Mucosa of descending colon (tissue), 3 donors: ENCODE data around the gene ATP9B. TPM values are rescaled to one million over a fixed set of nuclear protein-coding genes. Genes with fewer than 3 reads are reported as not detected.

Experiments
- ATAC-seq: fragments of 200-7000 bp; cut with Tn5 transposase; one replicate; pipeline ENCODE4 v1.9.1; 2020; ENCODE audit warnings: mild to moderate bottlenecking, moderate library complexity
- DNase-seq, 3 donors: peaks; one replicate each; pipeline ENCODE4 v3.0.0-alpha.2; 2020
- H3K36me3 ChIP-seq: fragments of 200-600 bp; one replicate; pipeline ENCODE4 v1.8.0; 2021; ENCODE audit warnings: low read depth, mild to moderate bottlenecking
- H3K4me1 ChIP-seq: fragments of 200-600 bp; one replicate; pipeline ENCODE4 v1.8.0; 2021; ENCODE audit warnings: low read depth, mild to moderate bottlenecking
- H3K4me3 ChIP-seq: fragments of 200-600 bp; one replicate; pipeline ENCODE4 v1.8.0; 2021; ENCODE audit warnings: mild to moderate bottlenecking
- H3K9me3 ChIP-seq: fragments of 200-600 bp; one replicate; pipeline ENCODE4 v1.8.0; 2021; ENCODE audit warnings: mild to moderate bottlenecking
- intact Hi-C, 2 donors: fragments of 100-400 bp; cut with DNase I in 1 of 2; cut with micrococcal nuclease in 1 of 2; formaldehyde crosslinking; loops; one replicate each; pipeline versions ENCODE4 v1.11.0 to v1.11.1; 2022; cut with DNase I, micrococcal nuclease
- total RNA-seq, 3 donors: library from RNA; stranded (reverse); fragmentation: NEBNext Ultra II Directional in 2 of 3; extraction: Animal tissue kit (Norgen Biotek cat#: 25700) in 2 of 3; gene quantifications; one replicate each; pipeline versions ENCODE4 v1.2.1 to v1.2.4, GENCODE V29; 2021 to 2023
- TF ChIP-seq, protein P1 (sequence below): fragments of 200-600 bp; IDR thresholded peaks from one replicate; pipeline ENCODE4 v1.8.0; 2022; ENCODE audit warnings: antibody characterized with exemption, mild to moderate bottlenecking
- donor health status: DM: no; HTN: no; CAD: no; lungs with moderate emphysema.
- donor health status: DM: no; HTN: no; CAD: no.
- donor health status: DM: no; HTN: yes; CAD: no.

ATP9B gene
- total RNA-seq, 3 donors from 2014 or later: 25.8 to 37.1 (median 34.1) TPM

DNA sequence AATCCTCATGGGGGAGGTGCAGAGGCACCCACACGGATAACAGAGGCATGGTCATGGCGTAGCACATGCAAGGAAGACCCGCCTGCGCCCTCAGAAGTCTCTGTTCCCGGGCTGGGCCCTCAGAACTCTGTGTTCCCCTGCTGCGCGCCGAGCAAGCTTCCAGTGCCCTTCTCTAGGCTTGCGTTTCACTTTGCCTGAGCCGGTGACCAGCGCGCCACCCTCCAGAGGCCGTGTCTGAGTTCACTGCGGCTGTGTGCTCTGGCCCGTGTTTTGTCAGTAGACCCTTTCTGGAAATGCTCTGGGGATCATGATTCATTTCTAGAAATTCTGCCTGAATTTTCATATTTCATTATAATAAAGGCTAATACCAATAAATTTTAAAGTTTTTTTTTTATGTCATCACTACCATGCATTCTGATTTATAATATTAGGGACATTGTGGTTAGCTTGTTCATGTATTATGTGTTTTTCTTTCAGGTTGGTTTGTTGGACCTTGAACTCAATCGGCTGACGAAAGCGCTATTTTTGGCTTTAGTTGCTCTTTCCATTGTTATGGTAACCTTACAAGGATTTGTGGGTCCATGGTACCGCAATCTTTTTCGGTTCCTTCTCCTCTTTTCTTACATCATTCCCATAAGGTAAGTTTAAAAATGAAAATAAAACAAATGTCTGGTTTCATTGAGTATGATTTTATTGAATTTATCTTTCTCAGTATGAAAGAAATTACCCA lies 183.9 kb downstream of the ATP9B start:
- TF ChIP-seq, protein P1, sequence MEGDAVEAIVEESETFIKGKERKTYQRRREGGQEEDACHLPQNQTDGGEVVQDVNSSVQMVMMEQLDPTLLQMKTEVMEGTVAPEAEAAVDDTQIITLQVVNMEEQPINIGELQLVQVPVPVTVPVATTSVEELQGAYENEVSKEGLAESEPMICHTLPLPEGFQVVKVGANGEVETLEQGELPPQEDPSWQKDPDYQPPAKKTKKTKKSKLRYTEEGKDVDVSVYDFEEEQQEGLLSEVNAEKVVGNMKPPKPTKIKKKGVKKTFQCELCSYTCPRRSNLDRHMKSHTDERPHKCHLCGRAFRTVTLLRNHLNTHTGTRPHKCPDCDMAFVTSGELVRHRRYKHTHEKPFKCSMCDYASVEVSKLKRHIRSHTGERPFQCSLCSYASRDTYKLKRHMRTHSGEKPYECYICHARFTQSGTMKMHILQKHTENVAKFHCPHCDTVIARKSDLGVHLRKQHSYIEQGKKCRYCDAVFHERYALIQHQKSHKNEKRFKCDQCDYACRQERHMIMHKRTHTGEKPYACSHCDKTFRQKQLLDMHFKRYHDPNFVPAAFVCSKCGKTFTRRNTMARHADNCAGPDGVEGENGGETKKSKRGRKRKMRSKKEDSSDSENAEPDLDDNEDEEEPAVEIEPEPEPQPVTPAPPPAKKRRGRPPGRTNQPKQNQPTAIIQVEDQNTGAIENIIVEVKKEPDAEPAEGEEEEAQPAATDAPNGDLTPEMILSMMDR: no peak
- no peak for ATAC-seq
- DNase-seq: no peak
- Histone ChIP-seq H3K36me3 (no peaks in the 10 kb centered on the region), H3K9me3 (no peaks in the 10 kb centered on the region), H3K4me3 (no peak overlapping the region), H3K4me1 (no peaks in the 10 kb centered on the region)
- intact Hi-C loops: no loop called here

DNA sequence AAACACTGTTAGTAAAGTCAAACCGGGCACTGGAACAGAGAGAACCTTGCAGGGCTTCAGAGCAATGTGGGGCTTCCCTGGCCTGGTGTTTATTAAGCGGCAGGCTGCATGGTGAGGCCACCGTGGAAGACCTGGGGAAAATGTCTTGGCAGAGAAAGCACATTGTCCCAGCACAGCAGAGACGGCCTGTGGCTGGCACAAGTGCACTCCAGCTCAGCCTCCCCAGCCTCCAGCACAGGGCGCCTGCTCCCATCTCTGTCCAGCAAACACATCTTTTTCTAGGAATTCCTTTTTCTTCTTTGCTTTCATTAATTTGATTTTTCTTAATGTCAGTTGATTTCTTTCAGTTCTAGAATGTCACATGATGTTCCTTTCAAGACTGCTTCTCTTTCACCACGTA lies 188.3 kb downstream of the ATP9B start:
- Histone ChIP-seq H3K9me3 (no peaks in the 10 kb centered on the region), H3K4me3 (no peak overlapping the region), H3K36me3 (no peaks in the 10 kb centered on the region), H3K4me1 (no peaks in the 10 kb centered on the region)
- DNase-seq (no peak), ATAC-seq (no peak)
- intact Hi-C loops: no loop called here
- TF ChIP-seq, protein P1: no peak

DNA sequence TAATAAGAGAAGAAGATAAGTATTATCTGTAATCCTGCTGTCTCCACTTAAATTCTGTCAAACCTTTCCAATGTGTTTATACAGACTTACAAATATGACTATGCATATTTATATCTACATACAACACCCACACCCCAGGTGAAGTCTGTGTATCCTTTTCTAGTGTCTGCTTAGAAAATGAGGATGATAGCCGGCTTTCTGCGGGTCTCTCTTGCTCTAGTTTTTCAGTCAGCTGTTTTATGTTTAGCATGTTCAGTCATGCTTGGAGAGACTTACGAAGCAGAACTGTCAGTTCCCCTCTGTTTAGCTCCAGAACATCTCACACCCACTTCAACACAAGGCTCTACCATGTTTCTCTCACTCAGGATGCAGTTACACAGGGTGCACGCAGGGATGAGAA lies 189.3 kb downstream of the ATP9B start:
- no peak for ATAC-seq

DNA sequence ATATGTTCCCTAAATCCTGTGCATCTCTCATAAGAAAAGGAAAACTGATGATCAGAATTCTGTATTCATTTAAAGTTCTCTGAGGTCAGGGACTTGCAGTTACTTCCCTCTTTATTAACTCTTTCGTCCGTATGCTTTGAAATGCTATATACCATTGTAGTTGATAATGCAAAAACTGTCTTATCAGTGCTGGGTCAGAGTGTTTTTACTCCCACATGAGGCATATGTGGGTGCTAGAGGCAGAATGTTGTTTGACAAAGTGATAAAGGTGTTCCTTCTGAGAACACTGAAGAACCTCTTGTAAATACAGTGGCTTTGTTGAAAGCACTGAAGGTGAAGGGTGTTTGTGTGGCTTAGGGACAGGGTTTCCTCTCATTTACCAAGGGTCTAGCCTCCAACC lies 190.0 kb downstream of the ATP9B start:
- H3K36me3 ChIP-seq: no peaks in the 10 kb centered on the region
- intact Hi-C loops: no loop called here
- TF ChIP-seq, protein P1: no peak
- H3K4me1 ChIP-seq: no peaks in the 10 kb centered on the region
- ATAC-seq (no peak), DNase-seq (no peak)
- no peak overlapping the region for H3K4me3 ChIP-seq
- no peaks in the 10 kb centered on the region for H3K9me3 ChIP-seq

More for the DNA sequence above, 189.3 kb downstream of the ATP9B start:
- TF ChIP-seq, protein P1: no peak
- intact Hi-C loops: no loop called here
- no peaks in the 10 kb centered on the region for H3K36me3 ChIP-seq
- no peaks in the 10 kb centered on the region for H3K4me1 ChIP-seq
- no peak overlapping the region for H3K4me3 ChIP-seq
- DNase-seq: no peak
- H3K9me3 ChIP-seq: no peaks in the 10 kb centered on the region

DNA sequence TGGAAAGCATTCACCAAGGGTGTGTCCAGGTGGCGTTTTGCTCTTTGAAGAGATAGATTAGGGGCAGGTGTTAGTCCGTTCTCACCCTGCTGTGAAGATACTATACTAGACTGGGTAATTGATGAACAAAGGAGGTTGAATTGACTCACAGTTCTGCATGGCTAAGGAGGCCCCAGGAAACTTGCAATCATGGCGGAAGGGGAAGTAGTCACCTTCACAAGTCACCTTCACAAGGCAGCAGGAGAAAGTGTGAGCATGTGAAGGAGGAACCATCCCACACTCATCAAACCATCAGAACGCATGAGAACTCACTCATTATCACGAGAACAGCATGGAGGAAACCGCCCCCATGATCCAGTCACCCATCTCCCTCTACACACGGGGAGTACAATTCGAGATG lies 190.8 kb downstream of the ATP9B start:
- TF ChIP-seq, protein P1: no peak
- no peaks in the 10 kb centered on the region for H3K36me3 ChIP-seq
- H3K4me1 ChIP-seq: no peaks in the 10 kb centered on the region
- no peak for DNase-seq
- intact Hi-C loops: no loop called here
- no peak for ATAC-seq
- no peak overlapping the region for H3K4me3 ChIP-seq
- H3K9me3 ChIP-seq: peaks cover 3% of the 10 kb centered on the region
